ENCODE data around the gene EHMT1. TPM values are rescaled to one million over a fixed set of nuclear protein-coding genes. Genes with fewer than 3 reads are reported as not detected.

The EHMT1 gene
- total and polyA plus RNA-seq, 2 of the 8 experiments (the other 6 are each of a cell fraction or from before 2014, with no cell fraction given): 95.7 to 163 TPM

DNA sequence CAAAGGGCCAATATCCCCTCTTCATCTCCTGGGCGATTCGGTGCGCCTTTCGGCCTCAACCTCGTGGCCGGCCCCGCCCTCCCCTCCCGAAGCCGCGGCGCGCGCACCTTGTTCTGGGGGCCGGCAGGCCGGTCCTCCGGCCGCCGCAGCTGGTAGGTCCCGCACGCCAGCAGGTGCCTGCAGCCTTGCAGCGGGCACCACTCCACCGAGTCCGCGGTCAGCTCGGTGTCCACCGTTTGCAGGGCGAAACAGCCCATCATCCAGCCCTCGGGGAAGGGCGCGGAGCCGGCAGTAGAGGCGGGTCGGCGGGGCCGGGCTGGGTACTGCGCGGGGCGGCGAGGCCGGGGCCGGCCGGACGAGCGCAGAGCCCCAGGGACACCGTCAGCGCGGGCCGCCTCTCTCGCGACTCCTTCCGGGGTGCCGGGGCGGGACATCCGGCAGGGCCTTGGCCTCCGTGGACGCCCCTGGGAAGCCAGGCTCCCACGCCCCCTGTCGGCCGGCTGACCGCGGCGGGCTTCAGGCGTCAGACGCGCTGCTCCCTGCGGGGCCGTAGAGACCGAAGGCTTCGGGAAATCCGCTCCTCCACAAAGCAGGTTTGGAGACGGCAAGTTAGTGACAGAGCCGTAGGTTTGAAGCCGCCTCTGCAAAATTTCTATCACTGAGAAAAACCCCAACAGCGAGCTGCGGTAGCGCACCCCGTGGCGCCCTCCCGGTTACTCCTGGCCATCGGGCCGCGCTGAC is 40.1 kb upstream of the EHMT1 start, which contains the start of gene DPH7:
TSS of gene DPH7 (minus strand) at position 408 of the 741 bp plus-strand sequence. CDS start at position 260, 148 bp downstream.
- Histone ChIP-seq H2BK12ac (ENCODE audit: low read depth, low read length) (no peak within 1 kb of the TSS), H4K5ac (ENCODE audit: insufficient read length, low read depth, low read length) (peak within 1 kb of the TSS; percentile 98), H3K79me1 (ENCODE audit: low read depth, low read length) (peaks cover 23% of the 10 kb centered on the region), H2BK20ac (ENCODE audit: low read length) (no peak within 1 kb of the TSS), H4K20me1 (replicated peaks in 1 of 2; ENCODE audit: control insufficient read depth in 1 of 2, insufficient read depth in 2 of 2, low read length in 2 of 2) (peaks cover 12 to 41% of the 10 kb centered on the region in 2 experiments), H3K56ac (replicated peaks; ENCODE audit: insufficient read length, low read depth, low read length) (peak within 1 kb of the TSS; percentile 90), H3K27me3 (replicated peaks in 1 of 4; ENCODE audit: control insufficient read depth in 3 of 4, extremely low read depth in 1 of 4, insufficient read depth in 3 of 4, low read length in 3 of 4) (no peaks in the 10 kb centered on the region), H3K4ac (replicated peaks; ENCODE audit: insufficient read length, low read depth, low read length) (no peak within 1 kb of the TSS), H3K9ac (replicated peaks in 1 of 4; ENCODE audit: extremely low read depth in 1 of 4, low read depth in 3 of 4, low read length in 3 of 4) (peak within 1 kb of the TSS; percentile 64 to 90 (median 82)), H2BK120ac (replicated peaks; ENCODE audit: low read depth, low read length) (no peak within 1 kb of the TSS), H2AFZ (ENCODE audit: low read length) (no peak within 1 kb of the TSS; the same call in 1 of the 2 replicates), H2BK15ac (ENCODE audit: low read length) (no peak within 1 kb of the TSS), H3K4me3 (ENCODE audit: extremely low read depth in 1 of 4, insufficient read depth in 2 of 4, low read depth in 3 of 4, low read length in 4 of 4) (peak within 1 kb of the TSS; percentile 87 to 90 (median 88)), H3K79me2 (ENCODE audit: control insufficient read depth in 1 of 2, insufficient read depth in 2 of 2, low read length in 2 of 2) (peaks cover 12 to 35% of the 10 kb centered on the region in 2 experiments), H3K9me3 (ENCODE audit: insufficient read depth in 2 of 2, low read depth in 1 of 2, low read length in 1 of 2) (no peaks in the 10 kb centered on the region), H2AK5ac (ENCODE audit: low read depth, low read length) (no peak within 1 kb of the TSS), H3K18ac (ENCODE audit: extremely low read depth, low read length) (peak within 1 kb of the TSS; percentile 97), H3K14ac (ENCODE audit: insufficient read length) (no peak within 1 kb of the TSS), H3K4me2 (ENCODE audit: insufficient read depth in 1 of 2, low read depth in 2 of 2, low read length in 2 of 2) (peak within 1 kb of the TSS; percentile 71 to 92), H3K36me3 (ENCODE audit: control insufficient read depth in 2 of 4, insufficient read depth in 4 of 4, low read length in 3 of 4) (peaks cover 31 to 54% (median 38%) of the 10 kb centered on the region in 4 experiments), H2BK5ac (ENCODE audit: low read depth, low read length) (peak within 1 kb of the TSS; percentile 82; the same call in 1 of the 2 replicates), H3K23me2 (ENCODE audit: low read depth, low read length) (peaks cover 3% of the 10 kb centered on the region; the same call in 1 of the 2 replicates), H3K4me1 (replicated peaks in 1 of 4; ENCODE audit: control insufficient read depth in 3 of 4, insufficient read depth in 4 of 4, low read length in 3 of 4) (peaks cover 0 to 23% (median 7%) of the 10 kb centered on the region in 4 experiments; a peak in 6 of 7 replicates), H4K8ac (ENCODE audit: extremely low read depth, insufficient read depth, low read length) (no peak within 1 kb of the TSS), H3K23ac (ENCODE audit: insufficient read length) (no peak within 1 kb of the TSS), H3K27ac (ENCODE audit: low read depth, low read length) (peak within 1 kb of the TSS; percentile 66; the same call in 1 of the 2 replicates), H4K91ac (replicated peaks; ENCODE audit: insufficient read length, low read length) (peak within 1 kb of the TSS; percentile 89)
- ChIA-PET CTCF (ENCODE audit: partially characterized antibody) (interaction anchor here (0.5 to 5.9 kb wide), 8 partner anchors 10 to 158 kb away, joined by 3 to 46 read pairs (median 4); no protein-coding TSS in a partner anchor), POLR2A (ENCODE audit: partially characterized antibody) (interaction anchor here (0.7 to 4.6 kb wide), 7 partner anchors 12 to 155 kb away, joined by 3 to 45 read pairs (median 6); partner anchors contain the start of genes EHMT1, EXD3, MRPL41 and NOXA1)
- 6% methylated on average over 65 of the region's 82 CpGs; no CpG with 5 or more reads in 1 of the 2 experiments for WGBS, 2 experiments (ENCODE audit: extremely low coverage in 1 of 2, insufficient coverage in 1 of 2, insufficient read length in 1 of 2, insufficient replicate concordance in 2 of 2, low coverage in 1 of 2, low lambda C conversion rate in 2 of 2, missing lambda C conversion rate in 1 of 2)
- peak; percentile 78 to 99 for DNase-seq (ENCODE audit: low read depth in 1 of 2, low spot score in 2 of 2)
- no peak for FAIRE-seq
- TF ChIP-seq SIN3A (conservative IDR thresholded peaks at IDR 0.05 in 1 of 2, IDR thresholded peaks at IDR 0.05 in 1 of 2; ENCODE audit: low read depth in 1 of 2, low read length in 2 of 2): peak; percentile 72 to 86; a peak in 1 of 4 replicates
- peak; percentile 65; the same call in 1 of the 2 replicates for TF ChIP-seq CHD2 (IDR thresholded peaks at IDR 0.05; ENCODE audit: low read length)
- no peak for TF ChIP-seq ZNF274 (IDR thresholded peaks at IDR 0.05; ENCODE audit: borderline replicate concordance, extremely low read depth, low read length)
- TF ChIP-seq PHF8 (conservative IDR thresholded peaks at IDR 0.05; ENCODE audit: low read depth, low read length): peak; percentile 98
- TF ChIP-seq RXRA (IDR thresholded peaks at IDR 0.05; ENCODE audit: insufficient read depth, low read depth, low read length): no peak
- TF ChIP-seq BACH1 (IDR thresholded peaks at IDR 0.05; ENCODE audit: low read length): peak; percentile 65; the same call in 1 of the 2 replicates
- TF ChIP-seq, protein P1, sequence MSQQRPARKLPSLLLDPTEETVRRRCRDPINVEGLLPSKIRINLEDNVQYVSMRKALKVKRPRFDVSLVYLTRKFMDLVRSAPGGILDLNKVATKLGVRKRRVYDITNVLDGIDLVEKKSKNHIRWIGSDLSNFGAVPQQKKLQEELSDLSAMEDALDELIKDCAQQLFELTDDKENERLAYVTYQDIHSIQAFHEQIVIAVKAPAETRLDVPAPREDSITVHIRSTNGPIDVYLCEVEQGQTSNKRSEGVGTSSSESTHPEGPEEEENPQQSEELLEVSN (IDR thresholded peaks at IDR 0.05): peak; percentile 17; the same call in 1 of the 2 replicates
- no peak for TF ChIP-seq TCF12 (IDR thresholded peaks at IDR 0.05; ENCODE audit: low read depth, low read length)
- no peak for TF ChIP-seq TEAD4 (IDR thresholded peaks at IDR 0.05; ENCODE audit: low read depth, low read length)
- TF ChIP-seq SUZ12 (IDR thresholded peaks at IDR 0.05; ENCODE audit: low read length): no peak

Data from H1 (cell line).